GM23338 (cell line): ENCODE results near the gene BMP8A. TPM values are rescaled to one million over a fixed set of nuclear protein-coding genes. Genes with fewer than 3 reads are reported as not detected.

ENCODE experiments used
- ATAC-seq: fragments of 200-7000 bp; cut with Tn5 transposase; 3 replicates; pipeline ENCODE4 v1.9.1; 2020
- DNase-seq: peaks from one replicate; pipeline ENCODE4 v3.0.0-alpha.2; 2015; ENCODE audit warnings: low spot score
- H2AFZ ChIP-seq: fragments of 200-600 bp; sonication (generic); 2 replicates; pipeline ENCODE4 v1.8.0; 2016; ENCODE audit warnings: antibody characterized with exemption, mild to moderate bottlenecking, moderate library complexity
- H3F3A ChIP-seq: fragments of 200-600 bp; sonication (generic); replicated peaks from 2 replicates; pipeline ENCODE4 v1.8.0; 2017; ENCODE audit warnings: antibody characterized with exemption, mixed run types, low read depth
- H3K27ac ChIP-seq: fragments of 200-600 bp; sonication (generic); 2 replicates; pipeline ENCODE4 v1.6.1; 2016; ENCODE audit warnings: low read depth
- H3K27me3 ChIP-seq: fragments of 200-600 bp; sonication (generic); 2 replicates; pipeline ENCODE4 v1.8.0; 2016; ENCODE audit warnings: mild to moderate bottlenecking, mixed run types, moderate library complexity; ENCODE audit not compliant: insufficient read depth
- H3K36me3 ChIP-seq: fragments of 200-600 bp; sonication (generic); 2 replicates; pipeline ENCODE4 v1.8.0; 2016; ENCODE audit warnings: mild to moderate bottlenecking; ENCODE audit not compliant: insufficient read depth
- H3K4me1 ChIP-seq: fragments of 200-600 bp; sonication (generic); 2 replicates; pipeline ENCODE4 v1.8.0; 2016; ENCODE audit warnings: mild to moderate bottlenecking, moderate library complexity; ENCODE audit not compliant: insufficient read depth
- H3K4me2 ChIP-seq: fragments of 200-600 bp; sonication (generic); 2 replicates; pipeline ENCODE4 v1.7.1; 2017; ENCODE audit warnings: mixed run types
- H3K4me3 ChIP-seq: fragments of 200-600 bp; sonication (generic); 2 replicates; pipeline ENCODE4 v1.6.1; 2016; ENCODE audit warnings: mixed run types
- H3K79me2 ChIP-seq: fragments of 200-600 bp; sonication (generic); replicated peaks from 2 replicates; pipeline ENCODE4 v1.8.0; 2017; ENCODE audit warnings: mild to moderate bottlenecking; ENCODE audit not compliant: insufficient read depth
- H3K9me2 ChIP-seq: fragments of 200-600 bp; sonication (generic); 2 replicates; pipeline ENCODE4 v1.8.0; 2017; ENCODE audit not compliant: insufficient read depth
- H4K20me1 ChIP-seq: fragments of 200-600 bp; sonication (generic); replicated peaks from 2 replicates; pipeline ENCODE4 v1.8.0; 2017; ENCODE audit warnings: mild to moderate bottlenecking; ENCODE audit not compliant: insufficient read depth
- H3K27ac Mint-ChIP-seq: 2 replicates; pipeline ENCODE4 v1.8.0; 2020; ENCODE audit warnings: inconsistent platforms, mild to moderate bottlenecking, moderate library complexity, mixed read lengths
- H3K27me3 Mint-ChIP-seq: 3 replicates; pipeline ENCODE4 v1.8.0; 2022; ENCODE audit warnings: low read depth, mild to moderate bottlenecking, moderate library complexity, mixed read lengths, inconsistent platforms; ENCODE audit not compliant: insufficient read depth, poor library complexity
- H3K36me3 Mint-ChIP-seq: 3 replicates; pipeline ENCODE4 v1.8.0; 2021; ENCODE audit warnings: low read depth, mild to moderate bottlenecking, inconsistent platforms, moderate library complexity, mixed read lengths
- H3K4me1 Mint-ChIP-seq: 3 replicates; pipeline ENCODE4 v1.8.0; 2020; ENCODE audit warnings: mild to moderate bottlenecking, inconsistent platforms, mixed read lengths
- H3K4me3 Mint-ChIP-seq: 3 replicates; pipeline ENCODE4 v1.8.0; 2021; ENCODE audit warnings: moderate library complexity, mild to moderate bottlenecking, inconsistent platforms, mixed read lengths
- H3K9me3 Mint-ChIP-seq: 3 replicates; pipeline ENCODE4 v1.8.0; 2020; ENCODE audit warnings: moderate library complexity, mild to moderate bottlenecking, inconsistent platforms, mixed read lengths
- JUNB ChIP-seq: IDR thresholded peaks from one replicate; pipeline ENCODE4 v1.6.1; 2016; ENCODE audit warnings: antibody characterized with exemption; ENCODE audit not compliant: unreplicated experiment
- POLR2AphosphoS5 ChIP-seq: IDR thresholded peaks from 2 replicates; pipeline ENCODE4 v1.6.1; 2016; ENCODE audit warnings: antibody characterized with exemption, low read depth
- ZNF331 ChIP-seq: fragments of 250-450 bp; sonication (Bioruptor Pico); IDR thresholded peaks from 2 replicates; pipeline ENCODE4 v1.5.0; 2020; ENCODE audit warnings: low read depth, mild to moderate bottlenecking, moderate library complexity
- ZNF462 ChIP-seq: fragments of 250-450 bp; sonication (Bioruptor Pico); IDR thresholded peaks from 2 replicates; pipeline ENCODE4 v1.5.0; 2020; ENCODE audit warnings: mild to moderate bottlenecking, moderate library complexity
- polyA plus RNA-seq: library from polyadenylated mRNA; unstranded; fragments of >200 nt; fragmentation: Nextera tagmentation; extraction: Ambion mirVana; gene quantifications from 2 replicates; pipeline ENCODE4 v1.2.1, GENCODE V29; 2016
- total RNA-seq: library from RNA; depleted of rRNA; stranded (reverse); fragments of >200 nt; shearing (Covaris generic); gene quantifications from 2 replicates; pipeline ENCODE4 v1.2.3, GENCODE V29; 2014
- TF ChIP-seq, protein P1 (sequence below): IDR thresholded peaks from 2 replicates; pipeline ENCODE4 v1.6.1; 2016; ENCODE audit warnings: antibody characterized with exemption

Gene BMP8A
- total and polyA plus RNA-seq, 2 experiments from 2014 or later: 0.34 to 0.63 TPM

GRCh38 chr1:39573097-39573465 is 81.6 kb downstream of the BMP8A start (continued):
- no peak for TF ChIP-seq ZNF462
- TF ChIP-seq, protein P1, sequence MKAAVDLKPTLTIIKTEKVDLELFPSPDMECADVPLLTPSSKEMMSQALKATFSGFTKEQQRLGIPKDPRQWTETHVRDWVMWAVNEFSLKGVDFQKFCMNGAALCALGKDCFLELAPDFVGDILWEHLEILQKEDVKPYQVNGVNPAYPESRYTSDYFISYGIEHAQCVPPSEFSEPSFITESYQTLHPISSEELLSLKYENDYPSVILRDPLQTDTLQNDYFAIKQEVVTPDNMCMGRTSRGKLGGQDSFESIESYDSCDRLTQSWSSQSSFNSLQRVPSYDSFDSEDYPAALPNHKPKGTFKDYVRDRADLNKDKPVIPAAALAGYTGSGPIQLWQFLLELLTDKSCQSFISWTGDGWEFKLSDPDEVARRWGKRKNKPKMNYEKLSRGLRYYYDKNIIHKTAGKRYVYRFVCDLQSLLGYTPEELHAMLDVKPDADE: no peak
- no peak for TF ChIP-seq JUNB
- TF ChIP-seq ZNF331 (CRISPR knock-in tag): no peak

DNA sequence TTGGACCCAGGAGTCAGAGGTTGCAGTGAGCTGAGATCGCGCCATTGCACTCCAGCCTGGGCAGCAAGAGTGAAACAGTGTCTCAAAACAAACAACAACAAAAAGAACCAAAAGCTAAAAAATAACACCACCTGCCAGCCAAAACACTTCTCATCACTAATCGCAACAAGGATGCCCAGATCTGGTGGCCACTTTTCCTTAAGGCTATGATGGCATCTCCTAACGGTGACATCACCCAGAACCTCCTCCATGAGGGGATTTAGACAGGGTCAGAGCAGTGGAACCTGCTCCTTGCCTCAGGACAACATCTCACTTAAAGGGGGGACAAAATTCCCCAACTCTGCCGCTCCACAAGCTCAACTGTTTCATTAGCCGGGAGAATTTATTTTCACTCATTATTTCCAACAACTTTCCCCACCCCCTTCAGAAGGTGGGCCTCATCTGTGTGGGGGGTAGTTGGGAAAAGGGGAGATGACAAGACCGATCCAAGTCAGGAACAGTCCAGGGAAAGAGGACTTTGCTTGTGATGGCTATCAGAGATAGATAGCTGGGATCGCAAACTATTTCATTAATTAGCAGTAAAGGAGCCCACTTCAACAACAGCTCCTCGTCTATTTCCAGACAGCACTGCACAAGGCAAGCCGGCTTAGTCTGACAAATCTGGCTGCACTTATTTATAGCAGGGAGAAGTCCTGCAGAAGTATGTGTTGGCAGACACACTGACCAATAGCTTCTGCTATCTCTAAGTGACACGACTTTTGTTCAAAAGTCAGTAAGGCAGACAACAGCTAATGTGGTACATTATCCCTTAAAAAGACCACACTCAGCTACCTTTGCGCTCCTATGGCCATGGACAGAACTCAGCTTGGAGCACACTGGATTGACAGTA is 82.5 kb downstream of the BMP8A start:
- Histone ChIP-seq H3K36me3 (peaks cover 42% of the 10 kb centered on the region), H3F3A (peaks cover 12% of the 10 kb centered on the region), H3K4me1 (peaks cover 19% of the 10 kb centered on the region), H3K27ac (no peak overlapping the region), H3K9me2 (no peaks in the 10 kb centered on the region), H3K4me3 (peak overlapping the region; percentile 95), H3K4me2 (peak overlapping the region; percentile 97), H3K27me3 (no peaks in the 10 kb centered on the region), H4K20me1 (peaks cover 58% of the 10 kb centered on the region), H3K79me2 (peaks cover 64% of the 10 kb centered on the region), H2AFZ (no peak overlapping the region)
- Mint-ChIP-seq H3K27ac (no peak overlapping the region), H3K27me3 (peaks cover 9% of the 10 kb centered on the region), H3K9me3 (no peaks in the 10 kb centered on the region), H3K36me3 (peaks cover 69% of the 10 kb centered on the region), H3K4me3 (peak overlapping the region; percentile 92), H3K4me1 (peaks cover 22% of the 10 kb centered on the region)
- ATAC-seq: no peak
- DNase-seq: no peak
- TF ChIP-seq ZNF462 (no peak), POLR2AphosphoS5 (no peak)
